Activated CD4-positive, alpha-beta memory T cell treated with anti-CD3 and anti-CD28 coated beads for 36 hours (primary cell): ENCODE data around the gene HTN1. TPM values are rescaled to one million over a fixed set of nuclear protein-coding genes. Genes with fewer than 3 reads are reported as not detected.
"Not testable (repeated sequence)": the region's sequence is repeated elsewhere in the genome, so short reads cannot be mapped to it uniquely, and the experiment has no call there.

ENCODE experiments used
- CTCF ChIA-PET: fragments of 350-600 bp; sonication (Branson Sonifier 250); formaldehyde crosslinking; loops from one replicate; lab custom pipeline; 2021; ENCODE audit warnings: antibody characterized with exemption, inconsistent platforms; lab: Charles Lee
- POLR2A ChIA-PET: fragments of 350-600 bp; sonication (Branson Sonifier 250); formaldehyde crosslinking; loops from one replicate; lab custom pipeline; 2021; ENCODE audit warnings: antibody characterized with exemption; lab: Charles Lee
- DNase-seq: peaks from one replicate; pipeline ENCODE4 v3.0.0-alpha.2; 2020
- H3K27ac Mint-ChIP-seq: one replicate; pipeline ENCODE4 v1.8.0; 2021; ENCODE audit warnings: mixed read lengths
- H3K27me3 Mint-ChIP-seq: one replicate; pipeline ENCODE4 v1.8.0; 2021; ENCODE audit warnings: mixed read lengths
- H3K36me3 Mint-ChIP-seq: one replicate; pipeline ENCODE4 v1.8.0; 2021; ENCODE audit warnings: mixed read lengths
- H3K4me1 Mint-ChIP-seq: one replicate; pipeline ENCODE4 v1.8.0; 2021; ENCODE audit warnings: low read depth, mixed read lengths
- H3K4me3 Mint-ChIP-seq: one replicate; pipeline ENCODE4 v1.8.0; 2021; ENCODE audit warnings: mild to moderate bottlenecking, mixed read lengths
- H3K9me3 Mint-ChIP-seq: one replicate; pipeline ENCODE4 v1.8.0; 2021; ENCODE audit warnings: mixed read lengths
- intact Hi-C: fragments of 100-400 bp; cut with micrococcal nuclease; formaldehyde crosslinking; loops from one replicate; pipeline ENCODE4 v1.15.1; 2023
- total RNA-seq, 2 experiments: library from RNA; stranded (reverse); gene quantifications; one replicate each; pipeline ENCODE4 v1.2.3, GENCODE V29; 2021

HTN1 gene
- total RNA-seq: not detected

DNA sequence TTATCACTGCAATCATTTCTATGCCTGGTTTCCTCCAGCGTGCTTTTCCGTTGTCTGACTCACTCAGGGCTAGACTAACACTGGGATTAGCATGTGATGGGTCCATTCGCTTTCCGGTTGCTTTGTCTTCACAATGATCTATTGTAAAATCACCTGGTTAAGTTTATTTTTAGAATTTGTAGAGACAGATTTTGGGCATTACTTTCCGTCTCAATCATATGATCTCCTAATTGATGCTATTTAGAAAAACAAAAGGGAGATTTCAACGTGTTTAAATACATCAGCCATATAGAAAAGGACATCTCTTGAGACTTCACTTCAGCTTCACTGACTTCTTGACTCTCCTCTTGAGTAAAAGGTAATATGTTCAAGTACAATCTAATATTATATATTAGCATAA is at the start of gene HTN1:
TSS of gene HTN1 (plus strand) at position 301 of the 400 bp plus-strand sequence. CDS start 2,639 bp downstream, outside the sequence.
- POLR2A ChIA-PET, CTCF ChIA-PET, intact Hi-C loops, H3K27ac Mint-ChIP-seq, H3K27me3 Mint-ChIP-seq, DNase-seq, H3K4me3 Mint-ChIP-seq, H3K4me1 Mint-ChIP-seq, H3K9me3 Mint-ChIP-seq, H3K36me3 Mint-ChIP-seq: not testable (repeated sequence)

DNA sequence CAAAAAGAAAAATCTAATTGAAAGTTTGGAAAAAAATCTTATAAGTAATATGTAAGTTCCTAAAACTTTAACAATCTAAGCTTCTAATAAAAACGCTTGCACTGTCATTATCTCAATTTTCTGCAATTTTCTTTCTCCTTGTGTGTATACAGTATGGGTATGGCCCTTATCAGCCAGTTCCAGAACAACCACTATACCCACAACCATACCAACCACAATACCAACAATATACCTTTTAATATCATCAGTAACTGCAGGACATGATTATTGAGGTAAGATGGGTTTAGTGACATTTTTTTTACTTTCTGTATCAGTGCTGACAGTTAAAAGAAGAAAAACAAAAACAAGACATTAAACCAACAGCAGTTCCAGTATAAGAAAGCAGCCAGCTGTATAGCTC is 49.5 kb upstream of the HTN1 start:
- H3K27me3 Mint-ChIP-seq: no peaks in the 10 kb centered on the region

DNA sequence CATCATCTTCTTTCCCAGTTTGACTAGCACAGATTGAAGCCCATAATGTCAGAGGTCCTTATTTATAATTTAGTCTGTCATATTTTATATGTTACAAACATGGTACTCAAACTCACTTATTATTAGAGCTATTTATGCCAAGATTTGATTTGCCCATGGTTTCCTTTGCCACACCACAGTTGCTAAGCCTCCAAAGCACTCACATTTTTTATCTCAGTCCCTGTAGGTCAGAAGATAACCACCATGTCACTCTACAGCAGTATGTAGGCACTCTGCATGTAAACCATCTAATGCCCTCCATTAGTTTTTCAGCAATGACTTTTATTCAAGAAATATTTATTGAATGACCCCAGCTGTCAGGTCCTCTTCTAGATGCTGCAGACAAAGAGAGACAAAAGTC is 47.7 kb upstream of the HTN1 start:
- ChIA-PET POLR2A (no interaction called here), CTCF (no interaction called here)
- no peak for DNase-seq
- Mint-ChIP-seq H3K4me1 (no peaks in the 10 kb centered on the region), H3K9me3 (no peaks in the 10 kb centered on the region), H3K36me3 (no peaks in the 10 kb centered on the region), H3K27me3 (no peaks in the 10 kb centered on the region), H3K4me3 (no peak overlapping the region), H3K27ac (no peak overlapping the region)
- intact Hi-C loops: no loop called here

More for the DNA sequence above, 49.5 kb upstream of the HTN1 start:
- no peak overlapping the region for H3K27ac Mint-ChIP-seq
- no peaks in the 10 kb centered on the region for H3K4me1 Mint-ChIP-seq
- ChIA-PET POLR2A (no interaction called here), CTCF (no interaction called here)
- H3K9me3 Mint-ChIP-seq: no peaks in the 10 kb centered on the region
- DNase-seq: no peak
- H3K36me3 Mint-ChIP-seq: no peaks in the 10 kb centered on the region
- intact Hi-C loops: no loop called here
- H3K4me3 Mint-ChIP-seq: no peak overlapping the region

DNA sequence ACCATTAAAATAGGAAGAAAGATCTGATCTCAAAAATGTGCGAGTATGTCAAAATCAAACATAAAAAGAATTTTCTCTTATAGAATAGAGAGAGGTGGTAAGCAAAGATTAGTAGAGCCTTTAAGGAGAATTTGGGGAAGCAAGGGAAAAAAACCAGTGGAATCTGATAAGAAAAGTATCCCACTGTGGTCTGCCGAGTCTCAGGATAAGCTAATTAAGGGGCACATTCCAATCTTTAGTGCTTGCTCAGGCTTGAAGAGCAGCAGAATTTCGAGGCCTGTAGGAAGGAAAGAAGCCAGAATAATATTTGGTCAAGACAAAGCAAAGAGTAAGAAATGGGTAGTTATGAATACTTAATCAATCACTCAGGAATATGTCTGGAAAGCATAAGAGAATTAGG is 41.5 kb upstream of the HTN1 start:
- H3K4me3 Mint-ChIP-seq: no peak overlapping the region
- H3K4me1 Mint-ChIP-seq: no peaks in the 10 kb centered on the region
- no peak for DNase-seq
- ChIA-PET POLR2A (no interaction called here), CTCF (no interaction called here)
- H3K27ac Mint-ChIP-seq: no peak overlapping the region
- no peaks in the 10 kb centered on the region for H3K36me3 Mint-ChIP-seq
- intact Hi-C loops: no loop called here
- H3K9me3 Mint-ChIP-seq: no peaks in the 10 kb centered on the region
- no peaks in the 10 kb centered on the region for H3K27me3 Mint-ChIP-seq

DNA sequence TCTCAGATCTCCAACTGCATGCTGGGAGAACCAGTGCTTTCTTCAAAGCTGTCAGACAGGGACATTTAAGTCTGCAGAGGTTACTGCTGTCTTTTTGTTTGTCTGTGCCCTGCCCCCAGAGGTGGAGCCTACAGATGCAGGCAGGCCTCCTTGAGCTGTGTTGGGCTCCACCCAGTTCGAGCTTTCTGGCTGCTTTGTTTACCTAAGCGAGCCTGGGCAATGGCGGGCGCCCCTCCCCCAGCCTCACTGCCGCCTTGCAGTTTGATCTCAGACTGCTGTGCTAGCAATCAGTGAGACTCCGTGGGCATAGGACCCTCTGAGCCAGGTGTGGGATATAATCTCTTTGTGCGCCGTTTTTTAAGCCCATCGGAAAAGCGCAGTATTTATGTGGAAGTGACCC is 31.2 kb upstream of the HTN1 start:
- H3K9me3 Mint-ChIP-seq, CTCF ChIA-PET, POLR2A ChIA-PET, intact Hi-C loops, H3K4me1 Mint-ChIP-seq, H3K27me3 Mint-ChIP-seq, H3K36me3 Mint-ChIP-seq, H3K27ac Mint-ChIP-seq, DNase-seq, H3K4me3 Mint-ChIP-seq: not testable (repeated sequence)

DNA sequence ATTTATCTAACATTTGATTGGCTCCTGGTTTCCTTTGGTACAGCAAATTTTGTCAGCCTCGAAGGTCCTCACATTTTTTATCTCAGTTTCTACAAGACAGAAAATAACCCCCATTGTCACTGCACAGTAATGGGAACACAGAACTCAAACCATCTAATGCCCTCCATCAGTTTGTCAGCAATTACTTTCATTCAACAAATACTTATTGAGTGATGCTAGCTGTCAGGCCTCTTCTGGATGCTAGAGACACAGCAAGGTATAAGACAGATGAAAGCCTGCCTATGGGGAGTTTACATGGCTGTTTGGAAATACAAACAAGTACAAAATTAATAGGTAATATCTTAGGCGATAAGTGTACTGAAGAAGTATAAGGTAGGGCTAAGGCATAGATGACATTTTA is 27.0 kb upstream of the HTN1 start:
- Mint-ChIP-seq H3K9me3 (no peaks in the 10 kb centered on the region), H3K4me1 (no peaks in the 10 kb centered on the region), H3K27ac (no peak overlapping the region), H3K36me3 (no peaks in the 10 kb centered on the region), H3K27me3 (no peaks in the 10 kb centered on the region), H3K4me3 (no peak overlapping the region)
- POLR2A ChIA-PET: no interaction called here
- CTCF ChIA-PET: no interaction called here
- intact Hi-C loops: no loop called here
- no peak for DNase-seq

DNA sequence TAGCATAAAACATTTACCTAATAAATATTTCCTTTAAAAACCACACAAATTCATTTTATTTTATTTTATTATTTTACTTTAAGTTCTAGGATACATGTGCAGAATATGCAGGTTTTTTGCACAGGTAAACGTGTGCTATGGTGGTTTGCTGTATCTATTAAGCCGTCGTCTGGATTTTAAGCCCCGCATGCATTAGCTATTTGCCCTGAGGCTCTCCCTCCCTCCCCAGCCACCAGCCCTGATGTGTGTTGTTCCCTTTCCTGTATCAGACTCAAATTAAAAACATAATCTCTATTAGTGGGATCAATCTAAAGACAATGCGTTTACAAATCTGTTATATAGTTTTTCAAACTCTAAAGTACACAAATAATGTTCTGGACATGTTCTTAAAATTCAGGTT is 23.2 kb upstream of the HTN1 start:
- Mint-ChIP-seq H3K36me3 (no peaks in the 10 kb centered on the region), H3K27me3 (no peaks in the 10 kb centered on the region), H3K4me3 (no peak overlapping the region), H3K9me3 (no peaks in the 10 kb centered on the region), H3K4me1 (no peaks in the 10 kb centered on the region), H3K27ac (no peak overlapping the region)
- ChIA-PET POLR2A (no interaction called here), CTCF (no interaction called here)
- intact Hi-C loops: no loop called here
- no peak for DNase-seq

DNA sequence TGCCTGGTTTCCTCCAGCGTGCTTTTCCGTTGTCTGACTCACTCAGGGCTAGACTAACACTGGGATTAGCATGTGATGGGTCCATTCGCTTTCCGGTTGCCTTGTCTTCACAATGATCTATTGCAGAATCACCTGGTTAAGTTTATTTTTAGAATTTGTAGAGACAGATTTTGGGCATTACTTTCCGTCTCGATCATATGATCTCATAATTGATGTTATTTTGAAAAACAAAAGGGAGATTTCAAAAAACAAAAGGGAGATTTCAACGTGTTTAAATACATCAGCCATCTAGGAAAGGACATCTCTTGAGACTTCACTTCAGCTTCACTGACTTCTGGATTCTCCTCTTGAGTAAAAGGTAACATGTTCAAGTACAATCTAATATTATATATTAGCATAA is 22.1 kb upstream of the HTN1 start, which contains the start of gene HTN3:
TSS of gene HTN3 (plus strand) at position 301 of the 400 bp plus-strand sequence. CDS start 2,282 bp downstream, outside the sequence.
- CTCF ChIA-PET, H3K9me3 Mint-ChIP-seq, H3K4me1 Mint-ChIP-seq, DNase-seq, H3K4me3 Mint-ChIP-seq, H3K36me3 Mint-ChIP-seq, POLR2A ChIA-PET, H3K27me3 Mint-ChIP-seq, H3K27ac Mint-ChIP-seq, intact Hi-C loops: not testable (repeated sequence)

DNA sequence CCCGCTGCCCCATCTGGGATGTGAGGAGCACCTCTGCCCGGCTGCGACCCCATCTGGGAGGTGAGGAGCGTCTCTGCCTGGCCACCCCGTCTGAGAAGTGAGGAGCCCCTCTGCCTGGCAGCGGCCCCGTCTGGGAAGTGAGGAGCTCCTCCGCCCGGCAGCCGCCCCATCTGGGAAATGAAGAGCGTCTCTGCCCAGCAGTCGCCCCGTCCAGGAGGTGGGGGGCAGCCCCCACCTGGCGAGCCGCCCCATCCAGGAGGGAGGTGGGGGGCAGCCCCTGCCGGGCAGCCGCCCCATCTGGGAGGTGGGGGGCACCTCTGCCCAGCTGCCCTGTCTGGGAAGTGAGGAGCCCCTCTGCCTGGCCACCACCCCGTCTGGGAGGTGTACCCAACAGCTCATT is 12.7 kb upstream of the HTN1 start:
- H3K36me3 Mint-ChIP-seq, H3K27me3 Mint-ChIP-seq, H3K4me1 Mint-ChIP-seq, H3K27ac Mint-ChIP-seq, intact Hi-C loops, CTCF ChIA-PET, H3K4me3 Mint-ChIP-seq, POLR2A ChIA-PET, DNase-seq: not testable (repeated sequence)
- H3K9me3 Mint-ChIP-seq: peaks cover 18% of the 10 kb centered on the region

DNA sequence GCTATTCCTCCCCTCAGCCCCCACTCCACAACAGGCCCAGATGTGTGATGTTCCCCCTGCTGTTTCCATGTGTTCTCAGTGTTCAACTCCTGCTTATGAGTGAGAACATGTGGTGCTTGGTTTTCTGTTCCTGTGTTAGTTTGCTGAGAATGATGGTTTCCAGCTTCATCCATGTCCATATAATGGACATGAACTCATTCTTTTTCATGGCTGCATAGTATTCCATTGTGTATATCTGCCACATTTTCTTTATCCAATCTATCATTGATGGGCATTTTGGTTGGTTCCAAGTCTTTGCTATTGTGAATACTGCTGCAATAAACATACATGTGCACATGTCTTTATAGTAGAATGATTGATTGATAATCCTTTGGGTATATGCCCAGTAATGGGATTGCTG is 10.3 kb upstream of the HTN1 start:
- H3K9me3 Mint-ChIP-seq: peaks cover 18% of the 10 kb centered on the region
- POLR2A ChIA-PET, H3K4me3 Mint-ChIP-seq, H3K4me1 Mint-ChIP-seq, H3K27ac Mint-ChIP-seq, H3K36me3 Mint-ChIP-seq, intact Hi-C loops, H3K27me3 Mint-ChIP-seq, CTCF ChIA-PET, DNase-seq: not testable (repeated sequence)

DNA sequence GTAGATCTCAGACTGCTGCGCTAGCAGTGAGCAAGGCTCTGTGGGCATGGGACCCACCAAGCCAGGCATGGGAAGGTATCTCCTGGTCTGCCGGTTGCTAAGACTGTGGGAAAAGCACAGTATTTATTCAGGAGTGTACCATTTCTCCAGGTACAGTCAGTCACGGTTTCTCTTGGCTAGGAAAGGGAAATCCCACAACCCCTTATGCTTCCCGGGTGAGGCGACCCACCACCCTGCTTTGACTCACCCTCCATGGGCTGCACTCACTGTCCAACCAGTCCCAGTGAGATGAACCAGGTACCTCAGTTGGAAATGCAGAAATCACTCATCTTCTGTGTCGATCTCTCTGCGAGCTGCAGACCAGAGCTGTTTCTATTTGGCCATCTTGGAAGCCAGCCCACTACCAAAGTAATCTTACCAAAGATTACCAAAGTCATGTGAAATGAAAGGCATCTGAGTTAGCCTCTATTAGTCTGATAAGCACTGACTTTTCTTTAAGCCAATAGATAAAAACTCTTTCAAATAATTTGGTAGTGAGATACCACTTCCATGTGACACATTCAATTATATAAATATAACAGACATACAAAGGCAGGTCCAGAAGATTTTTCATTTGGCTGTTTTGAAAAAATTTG is 8.5 kb upstream of the HTN1 start:
- intact Hi-C loops: no loop called here
- Mint-ChIP-seq H3K27me3 (no peaks in the 10 kb centered on the region), H3K27ac (no peak overlapping the region), H3K9me3 (peaks cover 18% of the 10 kb centered on the region), H3K36me3 (no peaks in the 10 kb centered on the region), H3K4me3 (no peak overlapping the region), H3K4me1 (no peaks in the 10 kb centered on the region)
- CTCF ChIA-PET: no interaction called here
- no peak for DNase-seq
- POLR2A ChIA-PET: no interaction called here

DNA sequence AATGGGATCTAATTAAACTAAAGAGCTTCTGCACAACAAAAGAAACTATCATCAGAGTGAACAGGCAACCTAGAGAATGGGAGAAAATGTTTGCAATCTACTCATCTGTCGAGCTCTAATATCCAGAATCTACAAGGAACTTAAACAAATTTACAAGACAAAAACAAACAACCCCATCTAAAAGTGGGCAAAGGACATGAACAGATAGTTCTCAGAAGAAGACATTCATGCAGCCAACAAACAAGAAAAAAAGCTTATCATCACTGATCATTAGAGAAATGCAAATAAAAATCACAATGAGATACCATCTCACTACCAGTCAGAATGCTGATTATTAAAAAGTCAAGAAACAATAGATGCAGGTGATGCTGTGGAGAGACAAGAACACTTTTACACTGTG is 6.3 kb downstream of the HTN1 start:
- DNase-seq, H3K4me1 Mint-ChIP-seq, H3K27me3 Mint-ChIP-seq, H3K36me3 Mint-ChIP-seq, intact Hi-C loops, H3K4me3 Mint-ChIP-seq, POLR2A ChIA-PET, H3K27ac Mint-ChIP-seq, CTCF ChIA-PET: not testable (repeated sequence)
- peaks cover 12% of the 10 kb centered on the region for H3K9me3 Mint-ChIP-seq

DNA sequence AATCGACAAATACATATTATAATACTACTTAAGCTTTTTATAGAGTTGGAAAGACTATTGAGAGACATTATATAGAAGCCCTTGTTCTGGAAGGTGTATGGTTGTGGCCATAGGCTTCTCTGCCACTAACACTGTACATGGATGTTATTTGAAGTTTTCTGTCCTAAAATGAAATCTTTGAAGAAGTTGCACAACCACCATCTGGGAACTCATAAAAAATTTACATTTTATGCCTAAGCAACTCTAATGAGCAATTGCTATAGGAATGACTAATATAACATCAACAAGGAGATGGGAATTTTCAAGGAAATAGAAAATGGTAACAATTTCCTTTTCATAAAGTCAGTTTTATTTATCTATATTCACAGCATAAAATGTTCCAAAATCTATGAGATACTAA is 7.4 kb downstream of the HTN1 start:
- DNase-seq: no peak
- Mint-ChIP-seq H3K4me1 (no peaks in the 10 kb centered on the region), H3K27ac (no peak overlapping the region), H3K27me3 (no peaks in the 10 kb centered on the region), H3K4me3 (no peak overlapping the region), H3K36me3 (no peaks in the 10 kb centered on the region), H3K9me3 (peaks cover 12% of the 10 kb centered on the region)
- ChIA-PET POLR2A (no interaction called here), CTCF (no interaction called here)
- intact Hi-C loops: no loop called here
